C4-2B (cell line): ENCODE results near the gene DHRS3.

Experiments used
- ZFX ChIP-seq: fragments of 450-650 bp; IDR thresholded peaks from 2 replicates; pipeline ENCODE4 v1.6.1; 2017
- TF ChIP-seq, protein P1 (sequence below): fragments of 450-650 bp; conservative IDR thresholded peaks from 2 replicates; pipeline ENCODE4 v1.5.1; 2017; ENCODE audit warnings: mild to moderate bottlenecking

DNA sequence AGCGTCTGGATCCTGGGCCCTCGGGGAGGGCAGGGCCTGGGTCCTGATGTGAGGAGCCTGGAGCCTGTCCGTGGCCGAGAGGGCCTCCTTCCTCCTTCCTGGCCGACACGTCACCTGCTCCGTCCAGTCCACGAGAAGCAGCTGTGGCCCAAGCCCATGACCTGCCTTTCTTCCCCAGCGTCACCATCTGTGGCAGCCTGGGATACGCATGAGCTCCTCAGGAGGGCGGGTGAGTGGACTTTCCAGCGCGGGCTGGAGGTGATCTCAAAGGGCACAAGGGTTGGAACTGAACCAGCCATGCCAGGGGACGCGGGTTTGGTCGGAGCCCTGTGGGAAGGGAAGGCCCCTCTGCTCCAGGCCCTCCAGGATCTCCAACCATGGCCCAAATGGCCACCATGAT is 90.4 kb downstream of the DHRS3 start:
- TF ChIP-seq, protein P1, sequence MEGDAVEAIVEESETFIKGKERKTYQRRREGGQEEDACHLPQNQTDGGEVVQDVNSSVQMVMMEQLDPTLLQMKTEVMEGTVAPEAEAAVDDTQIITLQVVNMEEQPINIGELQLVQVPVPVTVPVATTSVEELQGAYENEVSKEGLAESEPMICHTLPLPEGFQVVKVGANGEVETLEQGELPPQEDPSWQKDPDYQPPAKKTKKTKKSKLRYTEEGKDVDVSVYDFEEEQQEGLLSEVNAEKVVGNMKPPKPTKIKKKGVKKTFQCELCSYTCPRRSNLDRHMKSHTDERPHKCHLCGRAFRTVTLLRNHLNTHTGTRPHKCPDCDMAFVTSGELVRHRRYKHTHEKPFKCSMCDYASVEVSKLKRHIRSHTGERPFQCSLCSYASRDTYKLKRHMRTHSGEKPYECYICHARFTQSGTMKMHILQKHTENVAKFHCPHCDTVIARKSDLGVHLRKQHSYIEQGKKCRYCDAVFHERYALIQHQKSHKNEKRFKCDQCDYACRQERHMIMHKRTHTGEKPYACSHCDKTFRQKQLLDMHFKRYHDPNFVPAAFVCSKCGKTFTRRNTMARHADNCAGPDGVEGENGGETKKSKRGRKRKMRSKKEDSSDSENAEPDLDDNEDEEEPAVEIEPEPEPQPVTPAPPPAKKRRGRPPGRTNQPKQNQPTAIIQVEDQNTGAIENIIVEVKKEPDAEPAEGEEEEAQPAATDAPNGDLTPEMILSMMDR: no peak
- TF ChIP-seq ZFX: no peak
